Erythroblast (primary cell): ENCODE data around the gene AEBP1.

Experiments
- GATA1 ChIP-seq: IDR thresholded peaks from 2 replicates; pipeline ENCODE4 v1.6.1; 2011; ENCODE audit warnings: low read depth, mild to moderate bottlenecking, control low read depth, low read length, moderate library complexity
- POLR2A ChIP-seq: IDR thresholded peaks from 2 replicates; pipeline ENCODE4 v1.6.1; 2011; ENCODE audit warnings: mild to moderate bottlenecking, low read length

- no peak for TF ChIP-seq POLR2A
- TF ChIP-seq GATA1, result no peak
Measured at GRCh38 chr7:44124822-44125202, 20.7 kb downstream of the AEBP1 start.
